HG03460 (cell line): ENCODE measurements around the gene NFYB.
"Not testable (repeated sequence)": the region's sequence is repeated elsewhere in the genome, so short reads cannot be mapped to it uniquely, and the experiment has no call there.

Source experiments
- ATAC-seq: cut with Tn5 transposase; IDR thresholded peaks from one replicate; pipeline ENCODE4 v1.9.1; 2021; ENCODE audit not compliant: unreplicated experiment

NFYB gene

GRCh38 chr12:104115587-104115975 is 22.4 kb downstream of the NFYB start:
- no peak for ATAC-seq

- ATAC-seq, result not testable (repeated sequence)
These were observed 23.0 kb downstream of the NFYB start for GRCh38 chr12:104114834-104115586.

DNA sequence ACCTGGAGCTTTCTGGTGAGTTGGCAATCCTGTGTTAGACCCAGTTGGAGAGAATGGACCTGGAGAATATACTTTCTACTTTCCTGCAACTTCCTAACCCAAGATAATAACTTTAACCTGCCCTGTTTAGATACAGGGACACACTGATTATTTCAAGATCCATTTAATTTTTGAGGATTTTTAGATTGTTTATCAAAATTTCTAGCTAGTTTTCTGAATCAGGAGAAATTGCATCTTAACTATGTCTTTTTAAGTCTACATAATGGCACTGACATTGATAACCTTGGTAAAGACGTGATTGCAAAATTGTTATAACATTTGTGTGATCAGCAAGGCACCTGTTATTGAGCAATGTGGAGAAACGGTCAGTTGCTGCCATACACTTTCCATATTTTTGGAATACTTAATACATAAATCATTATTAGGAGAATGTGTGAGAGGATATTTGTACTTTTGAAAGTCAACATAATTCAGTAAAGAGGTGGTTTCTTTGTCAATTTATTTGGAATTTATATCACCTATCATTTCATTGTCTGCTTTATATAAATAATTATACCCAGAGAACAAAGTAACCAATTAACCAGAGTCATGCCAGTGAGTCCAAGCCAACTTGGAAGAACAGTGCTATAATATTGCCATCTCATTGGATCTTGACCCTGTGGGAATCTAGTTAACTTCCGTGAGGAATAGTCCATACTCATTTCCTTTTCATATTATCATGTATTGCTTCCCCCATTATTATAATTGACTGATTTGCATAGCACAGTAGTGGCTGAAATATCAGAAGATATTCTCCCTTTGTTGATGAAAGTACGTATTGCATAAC is 28.4 kb downstream of the NFYB start:
- ATAC-seq, result no peak

DNA sequence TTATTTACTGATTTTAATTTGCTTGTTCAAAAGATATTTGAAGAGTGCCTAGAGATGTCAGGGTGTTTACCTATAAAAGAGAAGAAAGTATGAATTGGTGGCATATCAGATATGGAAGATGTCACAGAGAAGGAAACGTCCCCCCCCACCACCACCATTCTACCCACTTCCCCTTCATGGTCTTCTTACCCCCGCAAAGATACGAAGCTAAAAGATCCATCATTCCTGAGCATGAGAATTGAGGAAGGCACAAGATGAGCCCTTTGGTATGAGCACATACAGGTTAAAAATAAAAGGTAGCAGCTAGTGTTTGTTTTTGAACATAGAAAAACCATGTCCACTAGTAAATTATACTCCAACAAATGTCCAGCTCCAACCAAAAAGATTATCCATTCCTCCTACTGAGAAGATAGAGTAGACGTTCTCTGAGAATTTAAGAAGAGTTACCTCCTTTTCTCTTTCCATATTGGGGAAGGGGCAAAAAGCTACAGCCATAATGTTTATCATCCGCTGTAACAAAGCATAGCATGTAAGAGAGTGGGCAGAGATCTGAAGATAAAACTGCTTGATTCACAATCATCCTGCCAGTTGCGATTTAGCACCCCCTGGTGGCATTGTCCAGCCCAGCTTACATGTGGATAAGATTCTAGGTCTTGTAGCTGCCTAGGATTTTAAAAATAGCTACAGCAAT is 29.1 kb downstream of the NFYB start:
- ATAC-seq, result no peak

- no peak for ATAC-seq
These were observed 31.0 kb downstream of the NFYB start for GRCh38 chr12:104106965-104107364.

- ATAC-seq, result no peak
These were observed 32.5 kb downstream of the NFYB start for GRCh38 chr12:104105461-104105860.

GRCh38 chr12:104097954-104098353 is 40.1 kb downstream of the NFYB start:
- ATAC-seq, result no peak

- ATAC-seq, result no peak
These were observed 42.7 kb downstream of the NFYB start for GRCh38 chr12:104095289-104095688.

DNA sequence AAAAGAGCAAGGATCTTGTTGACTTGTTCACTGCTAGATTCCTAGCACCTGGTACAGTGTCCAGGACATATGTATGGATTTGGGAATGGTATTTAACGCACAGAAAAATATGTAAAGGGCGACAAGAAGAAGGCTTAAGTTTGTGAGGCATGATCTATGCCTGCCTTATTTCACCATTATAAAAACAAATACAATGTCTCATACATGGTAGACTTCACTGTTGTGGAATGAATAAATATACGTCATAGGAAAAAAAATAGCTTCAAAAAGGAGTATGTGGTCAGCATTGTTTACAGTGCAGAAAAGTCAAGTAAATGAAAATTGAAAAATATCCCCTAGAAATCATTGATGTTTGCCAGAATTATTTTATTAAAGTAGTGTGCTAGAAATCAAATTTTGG is 43.7 kb downstream of the NFYB start:
- no peak for ATAC-seq

GRCh38 chr12:104091136-104091535 is 46.9 kb downstream of the NFYB start:
- no peak for ATAC-seq

DNA sequence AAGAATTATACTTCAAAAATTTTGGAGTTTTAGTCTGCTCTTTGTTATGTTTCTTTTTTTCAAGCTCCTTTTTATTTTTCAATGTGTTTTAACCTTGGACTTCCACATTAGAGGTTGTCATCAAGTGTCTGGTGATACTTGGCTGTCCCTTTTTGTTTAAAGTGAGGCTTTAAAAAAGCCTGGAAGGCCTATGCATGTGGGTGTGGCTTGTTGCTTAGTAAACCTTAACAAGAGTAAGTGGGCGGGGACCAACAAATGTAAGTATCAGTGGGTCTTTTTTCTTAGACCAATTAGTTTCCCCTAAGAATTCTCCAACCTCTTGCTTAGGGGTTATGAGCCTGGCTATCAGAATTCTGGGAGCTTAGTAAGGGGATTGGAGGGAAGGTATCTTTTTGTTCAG is 47.3 kb downstream of the NFYB start:
- no peak for ATAC-seq

- ATAC-seq, result peak; percentile 64
These were observed 54.1 kb downstream of the NFYB start for GRCh38 chr12:104083769-104084475.

- no peak for ATAC-seq
These were observed 57.2 kb downstream of the NFYB start for GRCh38 chr12:104080764-104081163.

GRCh38 chr12:104079024-104079423 is 59.0 kb downstream of the NFYB start:
- ATAC-seq, result no peak

DNA sequence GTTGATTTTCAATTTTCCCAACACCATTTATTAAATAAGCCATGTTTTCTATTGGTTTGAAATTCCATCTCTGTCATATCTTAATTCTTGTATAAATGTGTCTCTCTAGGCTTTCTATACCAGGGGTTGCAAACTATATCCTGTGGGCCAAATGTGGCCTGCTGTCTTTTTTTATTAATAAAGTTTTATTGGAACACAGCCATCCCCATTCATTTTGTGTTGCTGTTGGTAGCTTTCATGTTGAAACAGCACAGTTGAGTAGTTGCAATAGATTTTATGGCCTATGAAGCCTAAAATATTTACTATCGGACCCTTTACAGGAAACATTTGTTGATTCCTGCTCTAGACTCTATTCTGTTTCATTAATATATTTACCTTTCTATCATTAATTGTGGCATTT is 64.3 kb downstream of the NFYB start:
- ATAC-seq, result no peak

- ATAC-seq, result no peak
These were observed 65.9 kb downstream of the NFYB start for GRCh38 chr12:104072099-104072498.
